Amniotic stem cell (primary cell): ENCODE results near the gene MLYCD.

ENCODE experiments used
- DNase-seq: peaks from one replicate; lab custom pipeline; 2025; lab: John Stamatoyannopoulos, UW

MLYCD gene

DNA sequence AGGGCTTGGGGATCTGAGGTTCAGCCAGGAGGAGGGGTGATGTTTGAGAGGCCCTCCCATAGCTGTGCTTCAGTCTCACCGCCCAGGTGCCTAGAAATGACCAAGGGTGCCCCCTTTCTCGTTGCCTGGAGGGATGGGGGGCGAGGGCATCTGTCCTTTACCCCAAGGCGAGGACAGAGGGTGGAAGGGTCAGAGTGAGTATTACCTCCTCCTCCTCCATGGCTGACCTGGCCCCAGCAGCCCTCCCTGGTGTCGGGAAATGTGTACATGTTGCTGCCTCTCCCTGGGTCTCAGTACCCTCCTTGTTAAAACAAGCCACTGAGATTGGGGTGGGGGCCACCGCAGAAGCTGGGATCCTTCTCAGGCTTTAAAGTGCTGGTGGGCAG lies 71.5 kb downstream of the MLYCD start:
- DNase-seq, result no peak

- no peak for DNase-seq
These were observed 72.5 kb downstream of the MLYCD start for GRCh38 chr16:83971165-83972130.

DNA sequence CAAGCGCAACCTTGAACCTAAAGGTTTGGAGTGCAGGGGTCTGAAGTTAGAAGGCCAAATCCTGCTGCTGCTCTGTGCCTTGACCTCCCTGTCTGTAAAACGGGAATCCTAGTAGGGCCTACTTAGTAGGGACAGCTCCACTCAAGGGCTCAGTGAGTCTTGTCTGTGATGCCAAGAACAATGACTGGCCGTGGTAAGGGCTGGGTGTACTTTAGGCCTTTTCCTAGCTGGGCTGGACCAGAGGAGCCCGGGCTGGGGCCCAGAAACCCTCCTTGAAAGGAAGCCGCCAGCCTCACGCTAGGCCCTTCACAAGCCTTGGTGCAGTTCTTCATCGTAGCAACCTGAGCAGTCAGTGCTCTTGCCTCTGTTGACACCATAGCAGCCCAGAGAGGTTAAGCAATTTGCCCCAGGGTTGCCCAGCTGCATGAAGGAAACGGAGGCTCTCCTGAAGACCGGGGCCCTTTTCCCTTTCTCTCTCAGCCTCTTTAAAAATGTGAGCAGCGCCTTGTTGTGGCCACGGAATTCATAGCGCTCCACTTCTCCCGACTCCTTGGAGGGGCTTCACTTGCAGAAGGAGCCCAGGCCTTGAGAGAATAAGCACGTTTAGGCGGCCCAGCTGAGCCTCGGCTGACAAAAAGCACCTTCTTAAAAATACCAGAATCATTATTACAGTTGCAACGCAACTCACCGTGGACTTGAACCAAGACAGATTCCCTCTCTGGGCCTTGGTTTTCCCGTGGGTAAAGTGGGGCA lies 73.5 kb downstream of the MLYCD start:
- no peak for DNase-seq

DNA sequence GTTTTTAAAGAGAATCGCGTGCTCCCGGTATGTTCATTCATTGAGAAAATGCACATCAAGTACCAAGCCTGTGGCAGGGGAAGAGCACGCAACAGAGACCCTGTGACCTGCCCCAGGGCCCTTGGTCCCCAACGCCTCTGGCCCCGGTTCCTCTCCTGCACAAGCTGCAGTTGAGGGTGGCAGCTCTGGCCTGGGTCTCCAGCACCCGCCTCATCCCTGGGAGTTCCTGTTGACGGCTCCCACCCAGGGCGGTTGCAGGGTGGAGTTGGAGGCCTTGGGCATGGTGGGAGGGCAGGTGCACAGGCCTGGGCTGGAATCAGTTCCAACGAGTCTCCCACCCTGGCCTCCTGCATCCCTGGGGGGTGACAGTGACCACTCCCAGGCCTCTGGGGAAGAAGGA lies 74.2 kb downstream of the MLYCD start:
- DNase-seq, result no peak

DNA sequence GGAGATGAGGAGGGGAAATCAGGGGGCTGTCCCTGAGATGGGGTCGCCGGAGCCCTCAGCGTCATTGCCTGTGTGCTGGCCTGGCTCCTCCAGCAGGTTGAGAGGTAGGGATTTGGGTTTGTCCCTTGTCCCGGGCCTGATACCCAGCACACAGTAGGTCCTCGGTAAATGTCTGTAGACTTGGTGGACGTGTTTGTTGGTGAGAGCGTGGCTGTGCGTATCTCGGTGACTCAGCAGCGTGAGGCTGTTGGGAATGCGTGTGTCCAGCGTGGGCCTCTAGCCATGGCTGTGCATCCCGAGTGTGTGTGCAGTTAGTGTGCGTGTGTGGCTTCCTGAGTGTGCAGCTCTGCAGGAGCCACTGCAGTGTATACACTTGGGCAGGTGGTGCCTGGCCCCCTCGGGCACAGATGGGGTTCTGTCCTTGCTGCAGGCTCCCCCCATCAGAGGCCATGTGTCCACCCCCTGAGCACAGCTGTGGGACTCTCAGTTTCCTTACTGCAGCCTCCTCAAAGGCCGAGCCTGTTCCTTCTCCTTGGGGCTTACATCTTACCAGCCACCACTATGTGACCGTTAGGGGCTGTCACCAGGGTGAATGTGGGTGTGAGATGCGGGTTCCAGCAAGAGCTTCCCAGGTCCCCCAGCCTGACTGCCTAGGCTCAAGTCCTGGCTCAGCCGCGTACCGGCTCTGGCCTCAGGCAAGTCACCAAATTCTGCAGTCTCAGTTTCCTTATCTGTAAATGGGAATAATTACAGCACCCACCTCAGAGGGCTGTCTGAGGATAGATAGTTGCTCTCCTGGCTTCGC lies 74.9 kb downstream of the MLYCD start:
- no peak for DNase-seq

DNA sequence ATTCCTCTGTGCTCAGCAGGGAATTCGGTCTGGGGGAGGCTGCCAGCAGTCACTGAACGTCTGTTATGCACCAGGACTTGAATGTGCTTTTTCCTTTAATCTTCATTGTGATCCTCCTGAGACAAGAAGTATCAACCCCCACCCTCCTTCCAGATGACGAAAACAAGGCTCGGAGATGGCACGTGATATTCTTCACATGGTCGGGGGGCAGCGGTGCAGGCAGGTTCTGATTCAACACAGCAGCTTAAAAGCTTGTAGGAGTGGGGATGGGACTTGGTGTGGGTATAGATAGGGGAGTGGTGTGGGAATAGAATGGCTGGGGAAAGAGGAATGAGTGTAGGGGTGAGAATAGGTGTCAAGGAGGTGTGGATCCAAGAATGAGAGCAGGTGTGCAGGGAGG lies 75.6 kb downstream of the MLYCD start:
- no peak for DNase-seq

DNA sequence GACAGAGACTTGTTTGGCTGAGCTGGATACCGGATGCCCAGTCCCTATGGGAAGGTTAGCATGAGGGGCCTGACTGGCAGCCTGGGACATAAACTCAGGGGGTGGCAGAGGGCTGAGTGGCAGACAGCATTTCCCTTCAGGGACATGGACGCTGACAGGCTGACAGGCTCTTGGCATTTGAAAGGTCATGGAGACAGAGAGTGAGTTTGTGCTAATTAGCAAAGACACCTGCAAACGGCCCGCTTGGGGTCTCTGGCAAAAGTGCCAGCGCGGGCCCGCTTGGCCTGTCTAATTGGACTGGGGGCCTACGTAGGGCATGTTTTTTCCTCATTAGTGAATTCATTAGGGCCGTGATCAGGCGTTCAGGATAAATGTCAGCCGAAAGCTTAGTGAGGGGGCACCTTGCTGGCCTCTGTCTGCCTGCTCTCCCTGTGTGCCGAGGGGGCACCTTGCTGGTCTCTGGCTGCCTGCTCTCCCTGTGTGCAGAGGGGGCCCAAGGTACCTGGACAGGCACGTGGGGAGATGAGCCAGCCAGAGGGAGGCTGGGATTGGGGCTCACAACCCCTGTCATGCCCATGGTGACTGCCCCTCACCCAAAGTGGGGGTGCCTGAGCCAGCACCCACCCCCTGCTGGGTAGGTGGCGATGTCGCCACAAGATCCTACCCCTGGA lies 76.8 kb downstream of the MLYCD start:
- no peak for DNase-seq
